HG03025 (cell line): Measurements from ENCODE around the gene CAMKMT.

Experiments
- ATAC-seq: cut with Tn5 transposase; IDR thresholded peaks from one replicate; pipeline ENCODE4 v1.9.1; 2021; ENCODE audit warnings: mild to moderate bottlenecking, moderate library complexity; ENCODE audit not compliant: unreplicated experiment, low FRiP score

CAMKMT gene

DNA sequence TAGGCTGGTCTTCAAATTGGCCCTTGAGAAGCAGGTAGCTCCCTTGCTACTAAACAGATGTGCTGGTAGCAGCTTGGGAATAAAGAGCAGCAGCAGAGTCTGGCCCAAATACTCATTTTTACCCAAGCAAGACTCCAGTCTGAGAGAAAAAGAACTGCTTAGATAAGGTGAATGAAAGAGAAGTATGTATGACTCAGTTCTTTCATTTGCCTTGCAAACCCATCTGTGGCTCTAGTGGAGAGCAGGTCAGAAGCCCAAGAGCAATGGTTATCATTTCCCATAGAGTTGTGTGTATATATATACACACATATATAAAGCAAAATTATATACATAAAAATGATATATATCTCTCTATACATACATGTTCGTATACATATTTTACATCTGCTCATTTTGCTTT lies 80.3 kb downstream of the CAMKMT start:
- ATAC-seq: no peak

DNA sequence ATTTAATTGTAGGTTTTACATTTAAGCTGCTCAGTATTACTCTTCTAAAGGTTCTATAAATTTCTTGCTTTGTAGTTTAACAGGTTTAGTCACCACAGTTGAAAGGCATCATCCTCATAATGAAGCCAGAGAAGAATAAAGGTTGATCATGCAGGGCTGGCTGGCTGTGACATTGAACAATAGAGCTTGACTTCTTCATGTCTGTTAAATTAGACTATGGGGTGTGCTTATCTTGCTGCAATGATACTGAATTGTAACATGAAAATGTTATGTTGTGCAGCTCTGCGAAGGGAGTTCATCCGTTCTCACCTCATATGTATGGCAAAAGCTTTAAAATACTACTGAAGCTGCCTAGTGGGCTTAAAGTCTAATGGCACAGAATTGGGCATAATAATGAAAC lies 81.8 kb downstream of the CAMKMT start:
- ATAC-seq: no peak

DNA sequence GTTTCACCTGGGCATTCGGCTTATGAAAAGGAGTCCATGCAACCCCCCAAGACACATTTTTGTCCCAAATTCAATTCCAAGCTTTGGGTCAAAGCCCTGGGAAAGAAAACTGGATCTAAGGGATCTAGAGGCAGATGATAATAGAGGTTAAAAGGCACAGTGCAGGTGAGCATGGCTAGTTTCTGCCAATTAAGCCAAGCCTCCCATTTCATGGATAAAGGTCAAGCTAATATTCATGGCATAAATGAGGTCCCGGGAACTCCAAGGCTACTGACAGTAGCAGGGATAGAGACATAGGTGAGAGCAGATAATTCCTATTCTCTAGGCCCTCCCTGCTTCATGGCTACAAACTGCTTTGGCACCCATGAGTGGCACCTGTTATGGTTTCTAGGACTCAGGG lies 83.1 kb downstream of the CAMKMT start:
- ATAC-seq: no peak

DNA sequence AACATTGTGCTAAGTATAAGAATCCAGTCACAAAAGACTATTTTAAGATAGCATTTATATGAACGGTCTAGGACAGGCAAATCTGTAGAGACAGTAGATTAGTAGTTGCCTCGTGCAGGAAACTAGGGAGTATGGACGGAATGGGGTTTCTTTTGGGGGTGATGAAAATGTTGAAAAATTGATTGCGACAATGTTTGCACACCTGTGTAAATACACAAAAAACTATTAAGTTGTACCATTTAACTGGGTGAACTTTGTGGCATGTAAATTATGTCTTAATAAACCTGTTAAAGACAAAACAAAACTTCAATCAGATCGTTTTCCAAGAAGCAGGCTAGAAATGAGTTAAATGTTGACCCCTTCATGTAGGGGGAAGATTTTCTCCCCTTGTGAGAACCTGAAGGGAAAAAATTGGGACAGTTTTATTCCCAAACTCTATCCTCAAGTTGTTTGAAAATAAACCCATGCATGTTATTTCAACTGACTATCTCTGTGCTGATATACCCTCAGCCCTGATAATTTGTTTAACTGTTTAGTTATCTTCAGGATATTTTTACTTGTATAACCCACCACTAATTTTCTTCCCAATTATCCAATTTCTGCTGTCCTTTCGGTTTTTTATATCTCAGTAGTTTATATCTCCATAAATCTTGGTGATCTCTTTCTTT lies 87.2 kb downstream of the CAMKMT start:
- no peak for ATAC-seq

DNA sequence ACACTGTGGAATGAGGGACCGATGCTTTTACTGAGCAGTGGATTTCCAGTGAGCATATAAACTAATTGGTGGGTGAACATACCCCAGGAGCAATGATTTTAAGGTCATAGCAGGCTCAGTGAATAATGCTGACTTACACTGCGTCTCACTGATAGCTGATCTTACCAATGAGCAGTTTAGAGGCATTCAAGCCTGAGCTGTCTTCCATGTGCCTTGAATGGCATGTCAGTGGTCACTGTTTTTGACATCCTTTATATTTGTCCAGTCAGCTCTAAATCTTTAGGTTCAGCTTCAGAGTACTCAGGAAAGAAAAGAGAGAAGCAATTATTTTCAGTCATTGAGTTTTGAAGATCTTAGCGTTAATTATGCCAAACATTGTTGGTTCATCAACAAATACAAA lies 88.3 kb downstream of the CAMKMT start:
- ATAC-seq: no peak

DNA sequence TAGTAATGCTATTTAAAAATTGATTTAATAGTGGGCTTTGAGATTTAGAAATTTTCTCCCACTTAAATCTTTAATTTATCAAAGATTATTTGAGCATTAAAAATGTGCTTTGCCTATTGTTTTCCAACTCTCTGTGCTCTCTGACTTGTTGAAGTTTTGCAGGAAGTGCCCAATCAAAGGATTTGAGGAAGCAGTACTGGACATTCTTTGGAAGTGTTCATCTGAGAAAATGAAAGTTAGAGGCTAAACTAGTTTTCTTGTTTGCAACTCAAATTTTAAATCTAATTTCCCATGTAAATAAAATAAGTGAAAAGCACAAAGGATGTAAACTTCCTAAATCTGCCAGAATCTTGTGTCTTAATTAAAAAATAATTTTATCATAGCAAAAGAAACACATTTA lies 89.1 kb downstream of the CAMKMT start:
- ATAC-seq: no peak

DNA sequence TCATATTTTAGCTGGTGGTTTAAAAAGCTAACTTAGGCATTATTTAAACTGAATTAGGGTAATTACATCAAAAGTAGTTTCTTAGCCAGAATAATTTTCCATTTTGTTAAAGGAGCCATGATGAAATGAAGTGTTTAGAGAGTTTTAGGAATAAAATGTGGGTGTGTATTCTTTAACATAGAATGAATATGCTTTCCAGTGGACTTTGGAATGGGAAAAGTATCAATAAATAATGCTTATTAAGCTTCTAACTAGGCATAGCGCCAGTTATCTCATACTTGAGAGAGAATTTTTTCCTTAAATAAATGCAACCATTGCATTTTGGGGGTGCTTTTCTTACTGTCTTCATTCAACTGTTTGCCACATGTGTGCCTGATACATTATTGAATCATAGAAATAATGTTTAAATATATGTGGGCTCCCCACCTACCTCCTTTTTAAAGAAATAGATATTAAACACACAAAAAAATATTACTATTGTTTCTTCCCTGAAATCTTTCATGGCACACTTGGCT lies 90.4 kb downstream of the CAMKMT start:
- no peak for ATAC-seq

DNA sequence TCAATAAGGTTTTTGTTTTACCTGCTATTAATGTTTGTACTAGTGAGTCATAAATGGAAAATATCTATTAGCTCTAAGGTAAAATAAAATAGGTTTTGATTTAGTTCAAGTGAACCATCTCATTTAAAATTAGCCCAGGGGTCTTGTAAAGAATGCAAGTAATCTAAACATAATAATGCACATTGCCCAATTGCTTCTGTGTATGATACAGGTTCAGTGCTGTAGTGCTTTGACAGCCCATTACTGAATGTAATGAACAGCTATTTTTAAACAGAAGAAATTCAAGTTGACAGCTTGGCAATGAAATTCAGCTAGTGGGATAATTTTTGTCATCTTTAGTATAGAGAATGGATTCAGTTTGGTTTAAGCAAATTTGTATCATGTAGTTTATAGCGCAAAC lies 91.5 kb downstream of the CAMKMT start:
- no peak for ATAC-seq

DNA sequence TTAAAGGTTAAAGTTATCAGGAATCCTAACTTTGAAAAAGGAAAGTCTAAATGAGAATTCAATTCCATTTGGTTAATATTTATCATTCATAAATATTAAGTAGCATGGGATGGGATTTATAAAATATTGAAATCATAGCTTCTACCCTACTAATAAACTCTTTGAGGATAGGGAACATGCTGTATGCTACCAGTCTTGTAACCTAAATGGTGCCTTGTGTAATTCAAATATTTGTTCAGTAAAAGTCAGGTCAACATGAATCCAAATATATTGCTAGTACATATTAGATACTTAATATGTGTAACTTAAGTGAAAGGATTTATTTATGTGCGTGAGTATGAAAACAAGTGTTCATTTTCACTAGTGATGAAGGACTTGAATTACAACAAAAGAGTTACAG lies 94.1 kb downstream of the CAMKMT start:
- ATAC-seq: no peak

DNA sequence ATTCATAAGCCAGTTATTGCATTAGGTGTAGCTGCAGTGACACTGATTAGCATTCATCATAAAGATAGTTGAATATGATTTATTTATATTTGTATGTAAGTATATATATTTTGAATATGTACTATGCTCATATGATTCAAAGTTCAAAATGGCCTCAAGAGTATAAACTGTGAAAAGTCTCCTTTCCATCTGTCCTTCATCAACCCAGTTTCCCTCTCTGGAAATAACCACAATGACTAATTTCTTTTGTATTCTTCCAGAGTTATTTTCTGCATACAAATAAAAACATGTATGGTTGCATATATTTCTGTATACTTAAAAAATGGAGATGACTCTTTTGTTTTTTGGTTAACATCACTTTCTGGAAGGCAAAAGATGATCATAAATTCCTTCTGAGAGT lies 95.2 kb downstream of the CAMKMT start:
- no peak for ATAC-seq

DNA sequence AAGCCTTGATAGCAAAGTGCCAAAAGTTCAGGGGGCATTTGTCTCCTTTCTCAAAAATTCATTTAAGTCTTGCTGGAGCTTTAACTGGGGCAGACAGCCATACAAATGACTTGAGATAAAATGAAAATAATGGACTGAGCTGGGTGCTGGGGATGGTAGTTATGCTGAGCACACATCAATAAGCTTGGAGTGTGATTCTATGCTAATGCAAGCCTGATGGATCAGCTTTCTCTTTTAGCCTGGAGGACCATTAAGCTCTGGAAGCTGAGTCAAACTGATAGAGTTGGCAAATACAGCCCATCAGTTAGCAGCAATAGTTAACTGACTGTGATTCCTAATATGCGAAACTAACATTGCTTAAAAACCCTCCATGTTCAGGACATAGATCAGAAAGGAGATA lies 98.0 kb downstream of the CAMKMT start:
- no peak for ATAC-seq

DNA sequence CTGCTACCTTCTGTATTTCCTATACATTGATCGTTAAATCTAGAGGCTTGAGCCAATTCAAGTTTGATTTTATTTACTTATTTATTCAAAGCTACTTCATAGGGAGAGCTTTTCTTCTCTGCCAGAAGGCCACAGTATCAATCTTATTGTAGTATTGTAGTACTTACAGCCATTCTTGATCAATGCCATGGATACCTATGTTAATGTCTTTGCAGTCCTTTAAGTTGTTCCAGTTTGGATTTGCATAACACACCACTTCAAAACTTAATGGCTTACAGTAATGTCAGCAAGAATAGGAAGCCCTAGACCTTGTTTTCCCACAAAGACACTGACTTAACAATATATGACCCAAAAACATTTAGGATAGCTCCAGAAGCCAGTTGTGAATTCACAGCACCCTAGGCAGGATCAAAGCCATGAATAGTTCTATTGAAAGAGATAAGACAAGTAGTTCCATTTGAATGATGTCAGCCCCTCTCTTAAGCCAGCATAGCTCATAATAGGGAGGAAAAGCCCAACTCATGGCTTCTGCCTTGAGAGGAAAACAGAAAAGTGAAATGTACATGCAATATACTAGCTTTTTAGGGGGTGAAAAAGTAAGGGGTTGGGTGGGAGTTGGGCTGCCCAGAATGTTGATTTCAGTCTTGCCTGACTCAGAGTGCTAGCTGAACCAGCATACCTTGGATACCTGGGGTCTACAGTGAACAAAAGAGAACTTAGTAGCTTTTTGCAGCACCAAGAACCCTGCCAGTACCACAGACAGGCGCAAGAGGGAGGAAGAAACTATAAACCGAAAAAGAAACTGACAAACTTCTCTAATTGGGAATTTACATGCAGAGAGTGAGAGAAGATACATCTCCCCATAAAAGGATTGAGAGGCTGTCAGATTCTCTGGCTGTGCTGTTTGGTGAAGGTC lies 101.4 kb downstream of the CAMKMT start:
- ATAC-seq: no peak

DNA sequence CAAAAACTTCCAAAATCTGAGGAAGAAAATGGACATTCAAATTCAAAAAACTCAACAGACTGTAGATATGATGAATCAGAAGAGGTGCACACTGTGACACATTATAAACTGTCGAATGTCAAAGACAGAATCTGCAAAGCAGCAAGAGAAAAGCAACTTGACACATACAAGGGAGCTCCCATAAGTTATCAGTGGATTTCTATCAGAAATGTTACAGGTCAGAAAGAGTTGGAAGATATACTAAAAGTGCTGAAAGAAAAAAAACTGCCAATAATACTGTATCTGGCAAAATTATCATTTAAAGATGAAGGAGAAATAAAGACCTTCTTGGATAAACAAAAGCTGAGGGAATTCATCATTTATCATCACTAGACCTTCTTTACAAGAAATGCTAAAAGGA lies 102.7 kb downstream of the CAMKMT start:
- ATAC-seq: no peak

DNA sequence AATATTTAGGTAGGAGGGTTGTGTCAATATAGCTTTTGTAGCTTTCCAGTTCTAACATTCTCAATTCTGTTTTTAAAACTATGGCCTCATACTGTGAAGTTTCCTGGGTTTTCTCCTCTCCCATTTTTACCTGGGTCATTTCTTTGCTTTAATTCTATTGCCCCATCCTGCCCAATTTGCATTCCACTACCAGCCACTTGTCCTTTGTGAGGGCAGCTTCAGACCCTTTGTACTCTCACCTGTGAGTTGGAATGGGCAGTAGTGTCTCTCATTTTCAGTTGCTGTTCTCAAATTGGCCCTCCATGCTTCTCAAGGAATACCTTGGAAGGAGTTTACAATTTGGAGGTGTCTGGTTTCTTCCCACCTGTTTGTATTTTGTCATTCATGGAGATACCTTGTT lies 108.4 kb downstream of the CAMKMT start:
- ATAC-seq: no peak

DNA sequence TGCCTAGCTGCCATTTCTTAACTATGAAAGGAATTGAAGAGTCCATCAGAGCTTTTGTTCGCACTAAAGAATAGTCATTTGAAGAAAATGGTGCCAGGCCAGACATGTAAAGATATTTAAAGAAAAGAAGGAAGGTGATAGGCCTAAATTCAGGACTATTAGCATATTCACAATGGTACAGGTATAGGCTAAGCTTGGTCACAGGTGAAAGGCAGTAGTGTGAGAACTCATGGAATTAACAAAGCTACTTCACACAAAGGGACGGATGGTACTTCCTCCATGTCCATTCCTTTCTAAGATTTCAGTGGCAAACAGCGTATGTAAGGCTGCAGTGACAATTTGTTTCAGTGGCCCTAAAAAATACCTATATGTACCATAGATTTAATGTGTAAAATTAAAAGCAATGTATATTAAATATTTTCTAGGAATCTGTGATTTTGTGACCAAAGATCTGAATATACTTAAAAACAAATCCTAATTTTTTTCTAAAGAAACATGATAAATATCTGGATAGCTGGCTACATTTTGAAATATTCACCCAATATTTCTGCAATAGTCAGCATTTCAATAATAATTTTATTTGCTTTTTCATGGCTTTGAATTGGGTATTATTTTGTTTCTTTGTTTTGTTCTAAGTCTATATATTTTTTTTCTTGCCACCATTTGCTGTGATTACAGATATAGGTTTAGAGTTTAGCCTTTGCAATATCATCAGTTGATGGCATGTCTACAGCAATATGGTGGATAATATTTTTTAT lies 116.1 kb downstream of the CAMKMT start:
- ATAC-seq: no peak

DNA sequence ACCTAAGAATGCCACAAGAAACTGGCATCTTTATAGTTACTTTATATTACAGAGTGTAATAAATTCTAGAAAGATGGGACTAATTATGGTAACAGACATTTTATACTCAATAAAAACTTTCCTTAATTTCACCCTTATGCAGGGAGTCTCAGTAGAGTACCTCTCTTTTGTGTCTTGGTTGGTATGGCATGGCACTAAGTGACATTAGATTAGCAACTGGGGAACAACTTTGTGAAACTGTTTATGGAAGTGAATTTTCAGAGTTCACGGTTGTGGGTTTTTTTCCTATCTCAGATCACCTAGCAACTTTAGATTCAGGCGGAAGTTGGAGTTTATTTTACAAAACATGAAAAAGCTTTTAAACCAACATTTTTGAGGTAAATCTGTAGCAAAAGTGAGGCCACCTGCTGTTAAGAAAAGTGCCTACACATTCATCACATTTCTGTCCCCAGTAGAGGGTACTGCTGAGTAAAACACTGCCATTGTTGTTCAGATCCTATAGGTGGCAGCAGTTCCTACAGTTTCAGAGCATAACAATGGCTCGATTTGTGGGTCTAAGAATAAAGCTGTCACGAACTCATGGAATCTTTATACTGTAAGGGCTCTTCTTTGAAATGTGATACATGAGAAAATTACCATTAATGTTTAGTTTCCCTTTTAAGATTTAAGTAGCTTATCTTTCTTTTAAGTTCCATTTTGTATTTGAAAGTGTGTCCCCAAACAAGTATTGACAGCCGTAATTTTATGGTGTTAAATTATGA lies 117.6 kb downstream of the CAMKMT start:
- peak; percentile 72 for ATAC-seq

DNA sequence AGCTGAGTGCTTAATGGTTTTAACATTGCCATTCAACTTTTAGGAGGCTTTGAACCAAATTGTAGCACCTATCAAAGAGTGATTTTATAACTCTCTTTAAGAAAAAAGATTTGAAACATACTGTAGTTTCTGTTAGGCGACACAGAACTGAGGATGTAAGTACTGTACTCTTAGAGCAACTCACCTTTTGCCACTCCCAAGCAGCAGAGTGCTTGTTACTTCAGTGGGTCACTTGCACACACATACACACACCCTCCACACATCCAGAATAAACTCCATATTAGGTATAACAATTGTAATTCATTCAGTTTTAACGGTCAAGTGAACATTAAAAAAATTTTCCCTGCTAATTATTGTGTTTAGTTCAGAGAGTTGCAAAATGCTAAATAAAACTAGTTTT lies 118.3 kb downstream of the CAMKMT start:
- ATAC-seq: no peak

DNA sequence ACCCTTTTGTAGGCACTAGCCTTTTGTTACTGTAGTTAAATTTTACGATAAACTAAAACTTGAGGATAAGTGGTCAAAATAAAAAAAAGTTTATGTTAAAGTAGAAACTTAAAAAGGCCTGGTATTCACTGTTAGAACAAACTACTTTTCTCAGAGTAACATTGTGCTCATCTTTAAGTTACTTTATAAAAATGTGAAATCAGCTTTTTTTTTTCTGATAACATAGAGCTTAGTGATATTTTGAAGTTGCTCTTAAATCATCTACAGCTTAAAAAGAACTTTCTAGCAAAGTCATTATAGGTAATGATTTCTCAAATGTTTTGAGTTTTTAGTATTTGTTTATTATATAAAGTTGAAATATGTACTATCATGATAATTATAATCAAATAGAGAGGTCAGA lies 125.3 kb downstream of the CAMKMT start:
- no peak for ATAC-seq

DNA sequence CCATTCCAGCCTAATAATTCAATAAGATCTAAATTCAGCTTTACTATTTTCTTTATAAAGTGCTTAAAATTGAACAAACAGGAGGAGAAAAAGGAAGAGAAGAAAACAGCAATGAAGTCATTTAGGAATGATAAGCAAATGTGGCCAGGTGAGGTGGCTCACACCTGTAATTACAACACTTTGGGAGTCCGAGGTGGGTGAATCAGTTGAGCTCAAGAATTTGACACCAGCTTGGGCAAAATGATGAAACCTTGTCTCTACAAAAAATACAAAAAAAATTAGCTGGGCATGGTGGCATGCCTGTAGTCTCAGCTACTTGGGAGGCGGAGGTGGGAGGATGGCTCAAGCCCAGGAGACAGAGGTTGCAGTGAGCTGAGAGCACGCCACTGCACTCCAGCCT lies 129.0 kb downstream of the CAMKMT start:
- no peak for ATAC-seq

DNA sequence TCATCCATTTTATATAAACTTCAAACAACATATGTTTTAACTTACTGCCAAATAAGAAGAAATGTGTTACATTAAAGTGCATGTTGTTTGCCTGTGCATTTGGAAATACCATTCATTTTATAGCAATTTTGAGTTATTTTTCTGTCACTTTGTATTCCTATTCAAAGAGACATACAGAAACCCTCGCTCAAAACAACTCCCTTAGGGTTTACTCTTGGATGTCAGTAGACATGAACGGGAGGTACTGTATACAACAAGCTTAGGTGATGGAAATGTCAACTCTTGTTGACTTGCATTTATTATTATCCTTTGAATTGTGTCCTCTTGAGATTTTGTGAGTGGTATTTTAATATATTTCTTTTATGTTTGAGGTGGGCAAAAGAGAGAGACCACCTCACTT lies 132.3 kb downstream of the CAMKMT start:
- no peak for ATAC-seq
